Stimulated activated CD4-positive, alpha-beta T cell treated with anti-CD3 and anti-CD28 coated beads, Interleukin-12 subunit alpha, Interleukin-12 subunit beta, amount 100 ng/mL, for 48 hours (primary cell): ENCODE data around the gene SORCS2.

Experiments used
- DNase-seq, 3 donors: peaks; one replicate each; pipeline ENCODE4 v3.0.0-alpha.2; 2020; ENCODE audit warnings: low read depth in 2 of 3, low spot score in 1 of 3

SORCS2 gene

GRCh38 chr4:7656244-7656800 is 464.0 kb downstream of the SORCS2 start:
- DNase-seq = no peak

GRCh38 chr4:7657545-7658297 is 465.4 kb downstream of the SORCS2 start:
- no peak for DNase-seq

GRCh38 chr4:7658341-7659204 is 466.2 kb downstream of the SORCS2 start:
- no peak for DNase-seq

GRCh38 chr4:7659429-7660175 is 467.3 kb downstream of the SORCS2 start:
- no peak for DNase-seq

- no peak for DNase-seq
Measured at GRCh38 chr4:7660176-7661039, 468.1 kb downstream of the SORCS2 start.

- DNase-seq = no peak
Measured at GRCh38 chr4:7661066-7661748, 468.9 kb downstream of the SORCS2 start.

- DNase-seq = no peak
Measured at GRCh38 chr4:7661846-7662506, 469.6 kb downstream of the SORCS2 start.

GRCh38 chr4:7662507-7662846 is 470.1 kb downstream of the SORCS2 start:
- no peak for DNase-seq

GRCh38 chr4:7663075-7663541 is 470.8 kb downstream of the SORCS2 start:
- DNase-seq = no peak

- DNase-seq = no peak
Measured at GRCh38 chr4:7664106-7664505, 471.8 kb downstream of the SORCS2 start.

GRCh38 chr4:7665321-7665720 is 473.0 kb downstream of the SORCS2 start:
- no peak for DNase-seq

GRCh38 chr4:7666011-7666410 is 473.7 kb downstream of the SORCS2 start:
- DNase-seq = no peak

GRCh38 chr4:7666744-7667143 is 474.4 kb downstream of the SORCS2 start:
- no peak for DNase-seq

- no peak for DNase-seq
Measured at GRCh38 chr4:7668271-7668670, 475.9 kb downstream of the SORCS2 start.

GRCh38 chr4:7668826-7669225 is 476.5 kb downstream of the SORCS2 start:
- DNase-seq = no peak

- no peak for DNase-seq
Measured at GRCh38 chr4:7672601-7673000, 480.3 kb downstream of the SORCS2 start.

GRCh38 chr4:7673121-7673520 is 480.8 kb downstream of the SORCS2 start:
- no peak for DNase-seq

GRCh38 chr4:7674706-7675105 is 482.4 kb downstream of the SORCS2 start:
- no peak for DNase-seq

- no peak for DNase-seq
Measured at GRCh38 chr4:7675136-7675535, 482.8 kb downstream of the SORCS2 start.
